Mesothelial cell of epicardium (in vitro differentiated cells): ENCODE results near the gene TM9SF4. TPM values are rescaled to one million over a fixed set of nuclear protein-coding genes. Genes with fewer than 3 reads are reported as not detected.

ENCODE experiments used
- DNase-seq, 2 experiments: peaks; one replicate each; pipeline ENCODE4 v3.0.0; 2021; ENCODE audit warnings: low spot score in 2 of 2; ENCODE audit not compliant: unreplicated experiment in 2 of 2
- H3K27ac Mint-ChIP-seq: 2 replicates; pipeline ENCODE4 v1.8.0; 2021; ENCODE audit warnings: mixed read lengths
- H3K27me3 Mint-ChIP-seq: 2 replicates; pipeline ENCODE4 v1.8.0; 2021; ENCODE audit warnings: low read depth, mixed read lengths
- H3K36me3 Mint-ChIP-seq: 2 replicates; pipeline ENCODE4 v1.8.0; 2021; ENCODE audit warnings: mixed read lengths
- H3K4me1 Mint-ChIP-seq: 2 replicates; pipeline ENCODE4 v1.8.0; 2021; ENCODE audit warnings: mixed read lengths
- H3K4me3 Mint-ChIP-seq: 2 replicates; pipeline ENCODE4 v1.8.0; 2021; ENCODE audit warnings: mild to moderate bottlenecking, moderate library complexity, mixed read lengths
- H3K9me3 Mint-ChIP-seq: 2 replicates; pipeline ENCODE4 v1.8.0; 2021; ENCODE audit warnings: mixed read lengths
- CTCF ChIP-seq: fragments of 200-600 bp; sonication (generic); IDR thresholded peaks from one replicate; pipeline ENCODE4 v1.5.0; 2021; ENCODE audit warnings: antibody characterized with exemption; ENCODE audit not compliant: unreplicated experiment
- total RNA-seq: library from RNA; stranded (reverse); gene quantifications from 3 replicates; pipeline ENCODE4 v1.2.1, GENCODE V29; 2021

The TM9SF4 gene
- total RNA-seq, 1 donor from 2014 or later: 77.8 TPM

GRCh38 chr20:32080783-32081182, 28.7 kb upstream of the TM9SF4 start:
- Mint-ChIP-seq H3K9me3 (no peaks in the 10 kb centered on the region), H3K36me3 (no peaks in the 10 kb centered on the region), H3K4me3 (no peak overlapping the region), H3K27me3 (peaks cover 52% of the 10 kb centered on the region), H3K27ac (no peak overlapping the region), H3K4me1 (no peaks in the 10 kb centered on the region)
- TF ChIP-seq CTCF: no peak
- no peak for DNase-seq

GRCh38 chr20:32083469-32083868, 26.0 kb upstream of the TM9SF4 start:
- DNase-seq: no peak
- Mint-ChIP-seq H3K27me3 (peaks cover 33% of the 10 kb centered on the region), H3K9me3 (no peaks in the 10 kb centered on the region), H3K4me3 (no peak overlapping the region), H3K4me1 (no peaks in the 10 kb centered on the region), H3K27ac (no peak overlapping the region), H3K36me3 (no peaks in the 10 kb centered on the region)
- no peak for TF ChIP-seq CTCF

DNA sequence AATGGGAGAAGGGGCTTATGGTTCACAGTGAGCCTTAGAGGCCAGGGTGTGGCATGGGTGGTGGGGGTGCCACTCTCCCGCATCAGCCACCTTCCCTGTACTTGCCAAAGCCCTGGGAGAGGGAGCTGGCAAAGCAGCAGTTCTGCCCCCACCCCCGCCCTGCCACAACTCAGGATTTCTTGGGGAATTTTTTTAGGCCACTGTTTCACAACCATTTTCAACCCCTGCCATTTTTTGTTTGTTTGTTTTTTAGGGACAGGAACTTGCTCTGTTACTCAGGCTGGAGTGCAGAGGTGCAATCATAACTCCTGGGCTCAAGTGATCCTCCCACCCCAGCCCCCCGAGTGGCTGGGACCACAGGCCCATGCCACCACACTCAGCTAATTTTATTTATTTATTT, 22.4 kb upstream of the TM9SF4 start:
- H3K36me3 Mint-ChIP-seq: no peaks in the 10 kb centered on the region
- no peak overlapping the region for H3K4me3 Mint-ChIP-seq
- peaks cover 28% of the 10 kb centered on the region for H3K27me3 Mint-ChIP-seq
- H3K9me3 Mint-ChIP-seq: no peaks in the 10 kb centered on the region
- no peak for DNase-seq
- no peak for TF ChIP-seq CTCF
- no peak overlapping the region for H3K27ac Mint-ChIP-seq
- H3K4me1 Mint-ChIP-seq: no peaks in the 10 kb centered on the region

GRCh38 chr20:32088759-32089158, 20.8 kb upstream of the TM9SF4 start:
- Mint-ChIP-seq H3K9me3 (no peaks in the 10 kb centered on the region), H3K4me1 (no peaks in the 10 kb centered on the region), H3K27me3 (peaks cover 29% of the 10 kb centered on the region), H3K27ac (no peak overlapping the region), H3K36me3 (no peaks in the 10 kb centered on the region), H3K4me3 (no peak overlapping the region)
- no peak for TF ChIP-seq CTCF
- no peak for DNase-seq

DNA sequence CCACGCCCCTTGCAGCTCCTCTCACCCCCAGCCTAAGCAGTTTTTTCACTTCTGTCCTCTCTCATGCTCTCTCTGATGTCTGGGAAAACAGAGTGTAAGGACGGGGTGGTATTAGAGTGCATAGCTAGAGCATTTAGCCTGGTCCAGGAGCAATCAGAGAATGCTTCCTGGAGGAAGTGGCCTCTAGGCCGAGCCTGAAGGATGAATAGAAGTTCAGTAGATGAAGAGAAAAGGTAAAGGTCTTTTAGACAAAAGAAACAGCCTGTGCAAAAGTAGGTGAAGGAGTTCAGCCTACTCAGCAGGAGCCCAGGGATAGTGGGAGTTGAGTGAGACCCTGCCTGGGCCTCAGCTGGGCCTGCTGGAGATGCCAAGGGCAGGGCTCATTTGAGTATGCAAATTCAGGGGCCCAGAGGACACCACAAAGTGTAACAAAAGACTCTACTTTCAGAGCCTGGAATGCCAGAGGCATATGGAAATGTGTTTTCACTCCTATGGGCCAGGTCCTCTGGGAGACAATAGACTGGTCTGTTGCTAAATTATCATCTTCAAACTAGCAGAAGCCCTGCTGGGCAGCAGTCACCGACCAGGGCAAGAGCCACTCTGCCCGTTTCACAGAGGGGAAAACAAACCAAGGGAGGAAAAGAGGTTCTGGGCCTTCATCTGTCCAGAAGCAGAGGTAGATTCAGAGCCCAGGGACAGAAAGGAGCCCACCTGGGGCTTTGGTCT, 19.7 kb upstream of the TM9SF4 start:
- no peak overlapping the region for H3K27ac Mint-ChIP-seq
- H3K4me3 Mint-ChIP-seq: no peak overlapping the region
- no peaks in the 10 kb centered on the region for H3K36me3 Mint-ChIP-seq
- DNase-seq: no peak
- H3K4me1 Mint-ChIP-seq: no peaks in the 10 kb centered on the region
- H3K27me3 Mint-ChIP-seq: peaks cover 30% of the 10 kb centered on the region
- TF ChIP-seq CTCF: no peak
- no peaks in the 10 kb centered on the region for H3K9me3 Mint-ChIP-seq
